GM12892 (cell line): Measurements from ENCODE around the gene C18orf32.
"Not testable (repeated sequence)": the region's sequence is repeated elsewhere in the genome, so short reads cannot be mapped to it uniquely, and the experiment has no call there.

Source experiments
- DNase-seq: peaks from one replicate; pipeline ENCODE4 v3.0.0; 2011; ENCODE audit not compliant: insufficient read length
- FAIRE-seq: peaks from 2 replicates; lab custom pipeline; 2011; peaks lifted over from hg19 to GRCh38; lab: Jason Lieb, UNC
- POLR2A ChIP-seq: IDR thresholded peaks from 2 replicates; pipeline ENCODE4 v1.6.1; 2011; ENCODE audit warnings: low read depth, low read length, control low read depth
- POLR2AphosphoS5 ChIP-seq: IDR thresholded peaks from 2 replicates; pipeline ENCODE4 v1.6.1; 2011; ENCODE audit warnings: low read depth, low read length, control low read depth
- TAF1 ChIP-seq: IDR thresholded peaks from 2 replicates; pipeline ENCODE4 v1.6.1; 2011; ENCODE audit warnings: low read depth, mild to moderate bottlenecking, control low read depth, low read length, borderline replicate concordance

Gene C18orf32

GRCh38 chr18:49520661-49521145, 33.7 kb upstream of the C18orf32 start:
- no peak for FAIRE-seq
- DNase-seq, result no peak
- TF ChIP-seq POLR2AphosphoS5 (no peak), POLR2A (no peak), TAF1 (no peak)

GRCh38 chr18:49519101-49519971, 32.3 kb upstream of the C18orf32 start:
- TF ChIP-seq POLR2AphosphoS5 (no peak), POLR2A (no peak), TAF1 (no peak)
- DNase-seq, result no peak
- no peak for FAIRE-seq

- TF ChIP-seq POLR2AphosphoS5 (no peak), TAF1 (no peak), POLR2A (no peak)
- FAIRE-seq (no peak), DNase-seq (no peak)
Observed at GRCh38 chr18:49517483-49517882, 30.4 kb upstream of the C18orf32 start.

- TF ChIP-seq TAF1, result no peak
- TF ChIP-seq POLR2AphosphoS5, result no peak
- TF ChIP-seq POLR2A, result no peak
- no peak for DNase-seq
- no peak for FAIRE-seq
Observed at GRCh38 chr18:49515516-49515915, 28.5 kb upstream of the C18orf32 start.

GRCh38 chr18:49515003-49515402, 28.0 kb upstream of the C18orf32 start:
- not testable (repeated sequence) for FAIRE-seq, DNase-seq

GRCh38 chr18:49514577-49514976, 27.5 kb upstream of the C18orf32 start:
- no peak for TF ChIP-seq TAF1
- DNase-seq (no peak), FAIRE-seq (no peak)

- not testable (repeated sequence) for FAIRE-seq, DNase-seq
Observed at GRCh38 chr18:49512876-49513275, 25.8 kb upstream of the C18orf32 start.

GRCh38 chr18:49510393-49511115, 23.5 kb upstream of the C18orf32 start:
- FAIRE-seq, result peak; percentile 67

GRCh38 chr18:49506438-49506837, 19.4 kb upstream of the C18orf32 start:
- FAIRE-seq, result not testable (repeated sequence)

More at GRCh38 chr18:49510393-49511115, 23.5 kb upstream of the C18orf32 start:
- no peak for TF ChIP-seq POLR2A
- peak; percentile 19 for DNase-seq

GRCh38 chr18:49503931-49504330, 16.9 kb upstream of the C18orf32 start:
- FAIRE-seq (no peak), DNase-seq (no peak)
- TF ChIP-seq POLR2AphosphoS5 (no peak), POLR2A (no peak), TAF1 (no peak)

More at GRCh38 chr18:49506438-49506837, 19.4 kb upstream of the C18orf32 start:
- not testable (repeated sequence) for DNase-seq

GRCh38 chr18:49500201-49500921, 13.3 kb upstream of the C18orf32 start:
- TF ChIP-seq POLR2A (no peak), POLR2AphosphoS5 (no peak), TAF1 (no peak)
- DNase-seq (no peak), FAIRE-seq (no peak)

GRCh38 chr18:49499046-49499637, 12.1 kb upstream of the C18orf32 start:
- TF ChIP-seq POLR2AphosphoS5 (no peak), TAF1 (no peak), POLR2A (no peak)
- DNase-seq (no peak), FAIRE-seq (no peak)
